ENCODE measurements around the gene ATP6V0C. TPM values are rescaled to one million over a fixed set of nuclear protein-coding genes. Genes with fewer than 3 reads are reported as not detected.

ATP6V0C gene
- total RNA-seq, 1 experiment from 2014 or later, result 67.4 TPM

GRCh38 chr16:2501946-2502895 is 11.5 kb upstream of the ATP6V0C start:
- H2AFZ ChIP-seq (ENCODE audit: low read length), result no peak overlapping the region
- no peak for TF ChIP-seq CTCF (conservative IDR thresholded peaks at IDR 0.05; ENCODE audit: low read depth, low read length)
- TF ChIP-seq EZH2 (IDR thresholded peaks at IDR 0.05; ENCODE audit: low read length, unreplicated experiment), result no peak
- intact Hi-C loops (cut with micrococcal nuclease), result loop anchor here (1.0 kb wide), 1 partner anchor 72 kb away; no protein-coding TSS in a partner anchor
- no peaks in the 10 kb centered on the region for H3F3A ChIP-seq (ENCODE audit: low read length, unreplicated experiment)
- H3K4me3 ChIP-seq (ENCODE audit: low read length), result no peak overlapping the region
- ATAC-seq (no peak), DNase-seq (no peak)
- no peak overlapping the region for H3K9ac ChIP-seq (ENCODE audit: low read length)
- no peak overlapping the region for H3K4me2 ChIP-seq (ENCODE audit: low read length)
- no peaks in the 10 kb centered on the region for H3K4me1 ChIP-seq (ENCODE audit: insufficient read depth, low read length)
- no peaks in the 10 kb centered on the region for H4K20me1 ChIP-seq (ENCODE audit: low read length)
- no peaks in the 10 kb centered on the region for H3K9me2 ChIP-seq (replicated peaks; ENCODE audit: low read length)
- no peaks in the 10 kb centered on the region for H3K9me3 ChIP-seq (ENCODE audit: low read length)
- ChIA-PET CTCF (interaction anchor here (0.6 kb wide), 1 partner anchor 525 kb away, joined by 12 read pairs; no protein-coding TSS in a partner anchor), POLR2A (ENCODE audit: unreplicated experiment) (no interaction called here)
- BruUV-seq (replicated peaks), result no TSS peak
- H3K27ac ChIP-seq (ENCODE audit: low read length), result no peak overlapping the region
- no peaks in the 10 kb centered on the region for H3K79me2 ChIP-seq (ENCODE audit: low read length)
- no peaks in the 10 kb centered on the region for H3K27me3 ChIP-seq (ENCODE audit: low read length)
- no peaks in the 10 kb centered on the region for H3K36me3 ChIP-seq (ENCODE audit: low read depth, low read length)

GRCh38 chr16:2505695-2506094 is 8.1 kb upstream of the ATP6V0C start:
- Histone ChIP-seq H3K9me3 (ENCODE audit: low read length) (no peaks in the 10 kb centered on the region), H3K36me3 (ENCODE audit: low read depth, low read length) (no peaks in the 10 kb centered on the region), H3K27ac (ENCODE audit: low read length) (no peak overlapping the region), H3K4me3 (ENCODE audit: low read length) (no peak overlapping the region), H3K4me2 (ENCODE audit: low read length) (no peak overlapping the region), H4K20me1 (ENCODE audit: low read length) (no peaks in the 10 kb centered on the region), H3F3A (ENCODE audit: low read length, unreplicated experiment) (no peaks in the 10 kb centered on the region), H3K79me2 (ENCODE audit: low read length) (no peaks in the 10 kb centered on the region), H2AFZ (ENCODE audit: low read length) (no peak overlapping the region), H3K9me2 (replicated peaks; ENCODE audit: low read length) (no peaks in the 10 kb centered on the region), H3K9ac (ENCODE audit: low read length) (no peak overlapping the region), H3K27me3 (ENCODE audit: low read length) (no peaks in the 10 kb centered on the region), H3K4me1 (ENCODE audit: insufficient read depth, low read length) (no peaks in the 10 kb centered on the region)
- DNase-seq (no peak), ATAC-seq (no peak)
- CTCF ChIA-PET, result no interaction called here
- POLR2A ChIA-PET (ENCODE audit: unreplicated experiment), result no interaction called here
- no TSS peak for BruUV-seq (replicated peaks)
- TF ChIP-seq CTCF (conservative IDR thresholded peaks at IDR 0.05; ENCODE audit: low read depth, low read length) (no peak), EZH2phosphoT487 (IDR thresholded peaks at IDR 0.05; ENCODE audit: borderline replicate concordance, low read length) (no peak), EZH2 (IDR thresholded peaks at IDR 0.05; ENCODE audit: low read length, unreplicated experiment) (no peak)
- intact Hi-C loops (cut with micrococcal nuclease), result no loop called here

- Histone ChIP-seq H4K20me1 (ENCODE audit: low read length) (no peaks in the 10 kb centered on the region), H3K4me3 (ENCODE audit: low read length) (no peak overlapping the region), H3K4me1 (ENCODE audit: insufficient read depth, low read length) (no peaks in the 10 kb centered on the region), H3K9me3 (ENCODE audit: low read length) (no peaks in the 10 kb centered on the region), H3K9ac (ENCODE audit: low read length) (no peak overlapping the region), H2AFZ (ENCODE audit: low read length) (no peak overlapping the region), H3F3A (ENCODE audit: low read length, unreplicated experiment) (no peaks in the 10 kb centered on the region), H3K27me3 (ENCODE audit: low read length) (no peaks in the 10 kb centered on the region), H3K27ac (ENCODE audit: low read length) (no peak overlapping the region), H3K36me3 (ENCODE audit: low read depth, low read length) (no peaks in the 10 kb centered on the region), H3K79me2 (ENCODE audit: low read length) (no peaks in the 10 kb centered on the region), H3K9me2 (replicated peaks; ENCODE audit: low read length) (no peaks in the 10 kb centered on the region), H3K4me2 (ENCODE audit: low read length) (no peak overlapping the region)
- CTCF ChIA-PET, result no interaction called here
- POLR2A ChIA-PET (ENCODE audit: unreplicated experiment), result no interaction called here
- TF ChIP-seq CTCF (conservative IDR thresholded peaks at IDR 0.05; ENCODE audit: low read depth, low read length) (no peak), EZH2phosphoT487 (IDR thresholded peaks at IDR 0.05; ENCODE audit: borderline replicate concordance, low read length) (no peak), EZH2 (IDR thresholded peaks at IDR 0.05; ENCODE audit: low read length, unreplicated experiment) (no peak)
- no TSS peak for BruUV-seq (replicated peaks)
- ATAC-seq, result no peak
- DNase-seq, result no peak
- intact Hi-C loops (cut with micrococcal nuclease), result no loop called here
Observed at GRCh38 chr16:2507052-2507659, 6.6 kb upstream of the ATP6V0C start.

All from PC-3 (cell line).